Liver (tissue), 3 donors: ENCODE data around the gene C22orf42.

Source experiments
- CTCF ChIP-seq: fragments of 150-350 bp; IDR thresholded peaks from 2 replicates; pipeline ENCODE4 v1.5.1; 2017; ENCODE audit warnings: improper control_type of control experiment, low read depth, low read length; ENCODE audit not compliant: missing input control
- EGR1 ChIP-seq, 2 donors: IDR thresholded peaks; 2 replicates each; pipeline ENCODE4 v1.6.1; 2016 to 2018; ENCODE audit warnings: antibody characterized with exemption in 2 of 2, low read depth in 2 of 2
- GABPA ChIP-seq, 2 donors: IDR thresholded peaks in 1 of 2; conservative IDR thresholded peaks in 1 of 2; 2 replicates each; pipeline ENCODE4 v1.6.1; 2016; ENCODE audit warnings: antibody characterized with exemption in 2 of 2, mild to moderate bottlenecking in 1 of 2, moderate library complexity in 1 of 2
- HNF4A ChIP-seq, 2 donors: conservative IDR thresholded peaks; 2 replicates each; pipeline ENCODE4 v1.6.1; 2016; ENCODE audit warnings: antibody characterized with exemption in 2 of 2, mild to moderate bottlenecking in 2 of 2
- HNF4G ChIP-seq: IDR thresholded peaks from 2 replicates; pipeline ENCODE4 v1.6.1; 2016; ENCODE audit warnings: antibody characterized with exemption
- JUND ChIP-seq, 2 donors: IDR thresholded peaks; 2 replicates each; pipeline ENCODE4 v1.6.1; 2016; ENCODE audit warnings: antibody characterized with exemption in 2 of 2
- MAX ChIP-seq: IDR thresholded peaks from 2 replicates; pipeline ENCODE4 v1.6.1; 2016; ENCODE audit warnings: antibody characterized with exemption
- RAD21 ChIP-seq, 2 donors: IDR thresholded peaks; 2 replicates each; pipeline ENCODE4 v1.6.1; 2016; ENCODE audit warnings: antibody characterized with exemption in 2 of 2, mild to moderate bottlenecking in 2 of 2
- REST ChIP-seq: IDR thresholded peaks from 2 replicates; pipeline ENCODE4 v1.6.1; 2016; ENCODE audit warnings: antibody characterized with exemption, mild to moderate bottlenecking
- RXRA ChIP-seq, 2 donors: IDR thresholded peaks; 2 replicates each; pipeline ENCODE4 v1.6.1; 2017 to 2018; ENCODE audit warnings: antibody characterized with exemption in 2 of 2, mild to moderate bottlenecking in 1 of 2
- TAF1 ChIP-seq: conservative IDR thresholded peaks from 2 replicates; pipeline ENCODE4 v1.6.1; 2016; ENCODE audit warnings: antibody characterized with exemption, mild to moderate bottlenecking
- YY1 ChIP-seq: IDR thresholded peaks from 2 replicates; pipeline ENCODE4 v1.6.1; 2016; ENCODE audit warnings: antibody characterized with exemption, mild to moderate bottlenecking
- TF ChIP-seq, protein P1 (sequence below): IDR thresholded peaks from 2 replicates; pipeline ENCODE4 v1.6.1; 2016; ENCODE audit warnings: antibody characterized with exemption
- donor health status: healthy.
- donor health status: healthy.

DNA sequence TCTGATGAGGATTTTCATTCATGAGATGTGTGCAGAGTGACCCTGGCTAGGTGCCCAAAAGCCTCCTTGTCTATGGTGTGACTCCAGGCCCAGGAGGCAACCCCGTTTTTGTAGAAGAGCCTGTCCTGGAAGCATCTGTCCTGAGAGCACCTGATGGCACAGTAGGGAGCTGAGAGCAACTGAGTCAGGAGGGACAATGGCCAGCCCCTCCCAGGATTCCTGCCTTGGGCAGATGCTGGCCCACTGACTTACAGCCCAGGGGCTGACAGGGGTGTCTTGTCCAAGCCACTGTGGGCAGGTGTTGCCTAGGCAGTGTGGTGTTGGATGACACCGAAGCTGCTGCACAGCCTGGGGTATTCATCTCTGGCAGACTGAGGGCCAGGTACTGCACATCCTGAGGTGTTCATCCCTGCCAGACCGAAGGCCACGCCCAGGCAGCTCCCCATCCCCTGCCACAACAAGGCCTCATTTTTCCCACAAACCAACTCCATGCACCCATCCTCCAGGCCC lies 48.9 kb upstream of the C22orf42 start:
- no peak for TF ChIP-seq REST
- TF ChIP-seq CTCF, result no peak
- no peak for TF ChIP-seq RAD21 (IDR thresholded peaks at IDR 0.05)
- TF ChIP-seq GABPA (IDR thresholded peaks at IDR 0.05 in 1 of 2, conservative IDR thresholded peaks at IDR 0.05 in 1 of 2), result no peak
- no peak for TF ChIP-seq TAF1
- no peak for TF ChIP-seq MAX
- no peak for TF ChIP-seq HNF4A (conservative IDR thresholded peaks at IDR 0.05)
- no peak for TF ChIP-seq YY1
- TF ChIP-seq RXRA (IDR thresholded peaks at IDR 0.05), result no peak
- TF ChIP-seq, protein P1, sequence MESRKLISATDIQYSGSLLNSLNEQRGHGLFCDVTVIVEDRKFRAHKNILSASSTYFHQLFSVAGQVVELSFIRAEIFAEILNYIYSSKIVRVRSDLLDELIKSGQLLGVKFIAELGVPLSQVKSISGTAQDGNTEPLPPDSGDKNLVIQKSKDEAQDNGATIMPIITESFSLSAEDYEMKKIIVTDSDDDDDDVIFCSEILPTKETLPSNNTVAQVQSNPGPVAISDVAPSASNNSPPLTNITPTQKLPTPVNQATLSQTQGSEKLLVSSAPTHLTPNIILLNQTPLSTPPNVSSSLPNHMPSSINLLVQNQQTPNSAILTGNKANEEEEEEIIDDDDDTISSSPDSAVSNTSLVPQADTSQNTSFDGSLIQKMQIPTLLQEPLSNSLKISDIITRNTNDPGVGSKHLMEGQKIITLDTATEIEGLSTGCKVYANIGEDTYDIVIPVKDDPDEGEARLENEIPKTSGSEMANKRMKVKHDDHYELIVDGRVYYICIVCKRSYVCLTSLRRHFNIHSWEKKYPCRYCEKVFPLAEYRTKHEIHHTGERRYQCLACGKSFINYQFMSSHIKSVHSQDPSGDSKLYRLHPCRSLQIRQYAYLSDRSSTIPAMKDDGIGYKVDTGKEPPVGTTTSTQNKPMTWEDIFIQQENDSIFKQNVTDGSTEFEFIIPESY, result no peak
- no peak for TF ChIP-seq HNF4G
- TF ChIP-seq JUND (IDR thresholded peaks at IDR 0.05), result no peak
- TF ChIP-seq EGR1 (IDR thresholded peaks at IDR 0.05; ENCODE audit: low read depth in 2 of 2), result no peak
